Aorta (tissue), 5 donors: ENCODE results near the gene USF3. TPM values are rescaled to one million over a fixed set of nuclear protein-coding genes. Genes with fewer than 3 reads are reported as not detected.

Experiments
- ATAC-seq: fragments of 200-7000 bp; cut with Tn5 transposase; one replicate; pipeline ENCODE4 v1.9.1; 2022; ENCODE audit warnings: moderate library complexity; ENCODE audit not compliant: low FRiP score
- DNase-seq, 2 donors: peaks; one replicate each; pipeline ENCODE4 v3.0.0-alpha.2; 2020
- H3K27ac ChIP-seq, 2 donors: one replicate each; pipeline ENCODE4 v1.5.1; 2013; ENCODE audit warnings: low read length in 2 of 2, mild to moderate bottlenecking in 2 of 2, moderate library complexity in 2 of 2, control low read depth in 1 of 2, inconsistent platforms in 1 of 2, low read depth in 1 of 2
- H3K27me3 ChIP-seq, 2 donors: one replicate each; pipeline ENCODE4 v1.6.1; 2013; ENCODE audit warnings: control low read depth in 1 of 2, low read length in 1 of 2, mild to moderate bottlenecking in 1 of 2, moderate library complexity in 1 of 2; ENCODE audit not compliant: insufficient read depth in 2 of 2, control insufficient read depth in 1 of 2
- H3K36me3 ChIP-seq, 2 donors: one replicate each; pipeline ENCODE4 v1.6.1; 2013; ENCODE audit warnings: control low read depth in 1 of 2, low read length in 1 of 2, mild to moderate bottlenecking in 1 of 2; ENCODE audit not compliant: insufficient read depth in 2 of 2, control insufficient read depth in 1 of 2
- H3K4me1 ChIP-seq, 2 donors: one replicate each; pipeline ENCODE4 v1.6.1; 2013; ENCODE audit warnings: low read length in 2 of 2, control low read depth in 1 of 2, mild to moderate bottlenecking in 1 of 2, moderate library complexity in 1 of 2; ENCODE audit not compliant: insufficient read depth in 2 of 2, control insufficient read depth in 1 of 2
- H3K4me3 ChIP-seq, 2 donors: one replicate each; pipeline ENCODE4 v1.5.1; 2013; ENCODE audit warnings: low read length in 2 of 2, control low read depth in 1 of 2, mild to moderate bottlenecking in 1 of 2
- H3K9me3 ChIP-seq: one replicate; pipeline ENCODE4 v1.6.1; 2013; ENCODE audit warnings: mild to moderate bottlenecking, low read length; ENCODE audit not compliant: control insufficient read depth
- WGBS, 2 donors: extraction: QIAGEN DNeasy Blood & Tissue Kit; methylation state at CpG; one replicate each; pipeline ENCODE4 v1.1.7; 2013; 5-methylcytosine and 5-hydroxymethylcytosine counted together
- intact Hi-C, 2 donors: fragments of 100-400 bp; cut with DNase I; formaldehyde crosslinking; loops; one replicate each; pipeline versions ENCODE4 v1.14.2 to v1.15.0; 2022
- polyA plus RNA-seq, 2 donors: library from polyadenylated mRNA; stranded (reverse); fragments of 200-250 nt; gene quantifications; one replicate each; pipeline ENCODE4 v1.2.3, GENCODE V29; 2013
- total RNA-seq, 2 donors: library from RNA; stranded (reverse); fragmentation: NEBNext Ultra II Directional; extraction: Animal tissue kit (Norgen Biotek cat#: 25700); gene quantifications; one replicate each; pipeline ENCODE4 v1.2.1, GENCODE V29; 2021
- donor health status: healthy with polysubstance abuse.
- donor health status: Bipolar disorder and iron deficiency.
- donor health status: DM: no; HTN: no; CAD: no.
- donor health status: DM: no; HTN: no; CAD: no.
- donor health status: DM: yes; HTN: yes; CAD: no.

The USF3 gene
- total and polyA plus RNA-seq, 4 donors = 3.3 to 18.3 (median 12.1) TPM

DNA sequence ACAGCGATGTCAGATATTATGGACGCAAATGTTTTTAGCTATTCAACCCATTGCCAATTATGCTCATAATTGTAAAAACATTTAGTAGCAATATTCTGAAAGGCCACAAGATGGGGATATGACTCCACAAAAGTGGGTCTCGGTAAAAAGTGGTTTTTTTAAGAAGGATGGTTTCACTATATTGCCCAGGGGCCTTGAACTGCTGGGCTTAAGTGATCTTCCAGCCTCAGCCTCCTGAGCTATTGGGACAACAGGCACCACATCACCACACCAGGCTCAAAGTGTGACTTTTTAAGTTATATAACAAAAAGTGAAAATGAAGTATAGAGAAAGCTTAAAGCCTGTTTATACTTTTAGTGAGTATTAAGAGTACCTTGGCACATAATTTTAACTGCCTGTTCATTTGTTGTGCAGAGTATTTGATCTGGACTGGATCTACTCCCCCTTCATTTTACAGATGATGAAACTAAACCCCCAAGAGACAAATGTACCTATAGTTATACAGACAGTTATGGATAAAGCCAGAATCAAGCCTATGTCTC, 40.2 kb upstream of the USF3 start:
- DNase-seq (no peak), ATAC-seq (peak; percentile 89)
- H3K27me3 ChIP-seq = no peaks in the 10 kb centered on the region
- H3K9me3 ChIP-seq = no peaks in the 10 kb centered on the region
- no peak overlapping the region for H3K4me3 ChIP-seq
- no peak overlapping the region for H3K27ac ChIP-seq
- intact Hi-C loops = loop anchor here (2.0 to 10.0 kb wide), 3 partner anchors 101 to 178 kb away; partner anchors contain the start of gene GRAMD1C (in 2 of the 2)
- H3K4me1 ChIP-seq = no peaks in the 10 kb centered on the region
- no peaks in the 10 kb centered on the region for H3K36me3 ChIP-seq
- WGBS, 2 donors = 1 to 3% methylated on average over 3 of the region's 3 CpGs

DNA sequence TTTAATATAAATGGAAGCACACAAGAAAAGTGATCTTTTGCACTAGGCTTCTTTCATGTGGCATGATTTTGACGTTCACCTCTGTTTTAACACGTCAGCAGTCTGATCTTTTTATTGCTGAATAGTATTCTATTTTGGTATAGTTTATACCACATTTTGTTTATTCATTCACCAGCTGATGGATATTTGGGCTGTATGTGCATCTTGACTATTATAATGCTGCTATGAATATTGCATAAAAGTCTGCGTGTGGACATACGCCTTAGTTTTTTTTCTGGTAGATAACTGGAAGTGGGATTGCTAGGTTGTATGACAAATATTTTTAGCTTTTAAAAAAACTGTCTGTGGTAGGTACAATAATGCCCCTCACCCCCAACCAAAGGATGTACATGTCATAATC, 35.3 kb upstream of the USF3 start:
- no peak overlapping the region for H3K4me3 ChIP-seq
- intact Hi-C loops = loop anchor here in 1 of 2 donors (10.0 kb wide), 1 partner anchor 183 kb away; no protein-coding TSS in a partner anchor
- WGBS, 2 donors = 76 to 84% methylated on average over 4 of the region's 4 CpGs

DNA sequence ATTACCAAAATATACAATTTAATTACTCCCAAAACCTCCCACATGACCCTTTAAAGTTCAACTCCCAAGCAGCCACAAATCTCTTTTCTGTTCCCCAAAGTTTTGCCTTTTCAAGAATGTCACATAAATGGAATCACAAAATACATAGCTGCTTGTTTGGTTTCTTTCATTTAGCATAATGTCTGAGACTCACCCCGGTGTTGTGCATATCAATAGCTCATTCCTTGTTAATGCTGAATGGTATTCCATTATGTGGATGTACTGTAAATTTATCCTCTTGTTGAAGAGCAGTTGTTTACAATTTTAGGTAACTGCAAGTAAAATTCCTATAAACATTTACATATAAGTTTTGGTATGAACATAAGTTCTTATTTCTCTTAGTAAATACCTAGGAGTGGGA, 34.1 kb upstream of the USF3 start:
- DNase-seq (no peak), ATAC-seq (no peak)
- H3K36me3 ChIP-seq = no peaks in the 10 kb centered on the region
- no peak overlapping the region for H3K4me3 ChIP-seq
- H3K9me3 ChIP-seq = no peaks in the 10 kb centered on the region
- intact Hi-C loops = loop anchor here in 1 of 2 donors (10.0 kb wide), 1 partner anchor 184 kb away; no protein-coding TSS in a partner anchor
- no peaks in the 10 kb centered on the region for H3K4me1 ChIP-seq
- H3K27ac ChIP-seq = no peak overlapping the region
- no peaks in the 10 kb centered on the region for H3K27me3 ChIP-seq
- WGBS, 2 donors = 89 to 93% methylated on average over 1 of the region's 1 CpG

More for the DNA sequence above, 35.3 kb upstream of the USF3 start:
- H3K27ac ChIP-seq = no peak overlapping the region
- H3K27me3 ChIP-seq = no peaks in the 10 kb centered on the region
- no peaks in the 10 kb centered on the region for H3K36me3 ChIP-seq
- ATAC-seq = no peak
- no peak for DNase-seq
- no peaks in the 10 kb centered on the region for H3K9me3 ChIP-seq
- H3K4me1 ChIP-seq = no peaks in the 10 kb centered on the region

DNA sequence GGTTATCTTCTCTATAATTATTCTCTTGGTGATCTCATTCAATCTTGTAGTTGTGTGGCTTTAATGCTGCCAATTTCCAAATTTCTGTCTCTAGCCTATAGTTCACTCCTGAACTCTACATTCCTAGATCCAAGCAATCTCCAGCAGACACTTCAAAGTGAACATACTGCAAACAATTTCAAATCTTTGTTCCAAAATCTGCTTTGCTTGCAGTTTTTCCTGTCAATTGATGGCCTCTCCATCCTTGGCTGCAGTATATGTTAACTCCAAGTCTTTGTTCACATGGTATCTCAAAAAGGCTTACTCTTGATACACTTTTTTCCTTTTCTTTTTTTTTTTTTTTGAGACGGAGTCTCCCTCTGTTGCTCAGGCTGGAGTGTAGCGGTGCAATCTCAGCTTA, 32.2 kb upstream of the USF3 start:
- Histone ChIP-seq H3K4me1 (no peaks in the 10 kb centered on the region), H3K9me3 (no peaks in the 10 kb centered on the region), H3K27ac (no peak overlapping the region), H3K27me3 (no peaks in the 10 kb centered on the region), H3K36me3 (no peaks in the 10 kb centered on the region), H3K4me3 (no peak overlapping the region)
- ATAC-seq (no peak), DNase-seq (no peak)
- intact Hi-C loops = no loop called here
- 92 to 95% methylated on average over 2 of the region's 2 CpGs for WGBS, 2 donors

DNA sequence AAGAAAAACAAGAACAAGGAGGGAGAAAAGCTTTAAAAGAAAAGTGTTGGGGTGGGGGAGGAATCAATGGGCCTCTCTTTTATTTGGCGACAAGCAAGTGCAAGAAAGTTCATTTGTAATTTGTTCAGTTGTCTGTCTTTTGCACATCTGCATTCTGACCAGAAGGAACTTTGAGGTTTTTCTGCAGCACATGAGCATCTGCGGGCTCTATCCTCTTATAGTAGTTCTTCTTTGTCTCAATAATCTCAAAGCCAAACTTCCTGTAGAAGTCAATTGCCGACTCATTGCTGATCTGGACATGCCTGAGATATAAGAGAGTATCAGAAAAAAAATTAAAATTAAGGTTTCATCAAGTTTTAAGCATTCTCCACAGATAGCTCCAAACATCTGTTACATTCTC, 25.2 kb upstream of the USF3 start:
- no peak for DNase-seq

DNA sequence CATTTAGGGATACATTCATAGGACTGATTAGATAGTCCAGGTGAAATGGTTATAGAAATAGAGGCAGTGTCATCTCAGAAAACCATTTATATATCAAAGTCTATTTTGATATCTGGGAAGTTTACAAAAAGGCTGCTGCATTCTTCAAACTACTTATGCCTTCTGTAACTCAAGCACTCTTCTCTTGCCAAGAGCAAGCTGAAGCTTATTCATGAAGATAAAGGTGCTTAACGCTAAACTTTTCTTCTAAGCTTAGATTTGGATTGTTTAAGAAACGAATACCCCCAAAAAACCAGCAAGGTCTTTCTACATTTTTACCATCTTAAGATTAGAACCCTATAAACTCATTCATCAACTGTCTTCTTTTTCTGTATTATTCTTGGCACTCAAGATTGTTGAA, 23.3 kb upstream of the USF3 start:
- peaks cover 0 to 3% of the 10 kb centered on the region in 2 donors for H3K36me3 ChIP-seq
- H3K4me1 ChIP-seq = no peaks in the 10 kb centered on the region
- intact Hi-C loops = no loop called here
- H3K9me3 ChIP-seq = no peaks in the 10 kb centered on the region
- H3K4me3 ChIP-seq = no peak overlapping the region
- no peak overlapping the region for H3K27ac ChIP-seq
- no peak for ATAC-seq
- no peak for DNase-seq
- no peaks in the 10 kb centered on the region for H3K27me3 ChIP-seq
- 8 to 11% methylated on average over 2 of the region's 2 CpGs for WGBS, 2 donors

More for the DNA sequence above, 25.2 kb upstream of the USF3 start:
- ATAC-seq = no peak
- H3K4me1 ChIP-seq = no peaks in the 10 kb centered on the region
- intact Hi-C loops = no loop called here
- H3K4me3 ChIP-seq = no peak overlapping the region
- no peaks in the 10 kb centered on the region for H3K27me3 ChIP-seq
- no peaks in the 10 kb centered on the region for H3K9me3 ChIP-seq
- WGBS, 2 donors = 82 to 84% methylated on average over 3 of the region's 3 CpGs
- H3K27ac ChIP-seq = no peak overlapping the region
- peaks cover 0 to 3% of the 10 kb centered on the region in 2 donors for H3K36me3 ChIP-seq

DNA sequence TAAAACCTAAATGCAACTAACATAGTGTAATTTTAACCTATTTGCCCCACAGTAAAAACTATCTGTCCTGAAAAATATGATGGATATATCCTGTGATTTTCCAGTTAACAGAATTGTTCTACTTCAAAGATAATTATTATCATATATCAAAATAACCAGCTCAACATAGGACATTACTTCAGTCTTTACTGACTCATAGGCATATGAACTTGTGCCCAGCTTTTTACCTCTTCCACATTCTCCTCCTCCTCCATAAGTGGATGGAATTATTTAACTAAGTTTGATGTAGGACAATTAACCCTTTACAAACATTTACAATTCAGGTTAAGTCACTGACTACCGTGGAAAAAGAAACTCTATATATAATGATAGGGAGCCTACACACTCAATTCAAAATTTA, 22.9 kb upstream of the USF3 start:
- Histone ChIP-seq H3K27ac (no peak overlapping the region), H3K4me1 (no peaks in the 10 kb centered on the region), H3K36me3 (peaks cover 0 to 3% of the 10 kb centered on the region in 2 donors), H3K27me3 (no peaks in the 10 kb centered on the region), H3K4me3 (no peak overlapping the region), H3K9me3 (no peaks in the 10 kb centered on the region)
- 47 to 50% methylated on average over 1 of the region's 1 CpG for WGBS, 2 donors
- ATAC-seq (no peak), DNase-seq (no peak)
- intact Hi-C loops = no loop called here

DNA sequence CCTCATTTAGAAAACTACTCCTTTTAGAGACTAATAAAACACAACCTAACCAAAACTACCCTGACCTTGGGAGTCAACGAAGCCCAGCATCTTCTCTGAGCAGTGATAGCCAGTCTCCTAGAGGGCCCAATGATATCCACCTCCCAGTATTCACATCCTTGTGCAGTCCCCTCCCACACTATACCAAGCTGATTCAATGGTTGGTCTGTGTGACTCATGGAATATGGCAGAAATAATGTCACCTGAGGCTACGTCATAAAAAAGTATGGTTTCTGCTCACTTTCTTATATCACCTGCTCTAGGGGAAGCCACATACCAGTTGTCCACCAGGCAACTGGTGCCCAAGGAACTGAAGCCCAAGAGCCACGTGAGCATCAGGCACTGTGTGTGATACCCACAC, 21.4 kb upstream of the USF3 start:
- DNase-seq (no peak), ATAC-seq (no peak)
- Histone ChIP-seq H3K36me3 (peaks cover 0 to 3% of the 10 kb centered on the region in 2 donors), H3K27me3 (no peaks in the 10 kb centered on the region), H3K9me3 (no peaks in the 10 kb centered on the region), H3K4me3 (no peak overlapping the region), H3K4me1 (no peaks in the 10 kb centered on the region), H3K27ac (no peak overlapping the region)
- intact Hi-C loops = no loop called here
- WGBS, 2 donors = 95% methylated on average over 3 of the region's 3 CpGs

DNA sequence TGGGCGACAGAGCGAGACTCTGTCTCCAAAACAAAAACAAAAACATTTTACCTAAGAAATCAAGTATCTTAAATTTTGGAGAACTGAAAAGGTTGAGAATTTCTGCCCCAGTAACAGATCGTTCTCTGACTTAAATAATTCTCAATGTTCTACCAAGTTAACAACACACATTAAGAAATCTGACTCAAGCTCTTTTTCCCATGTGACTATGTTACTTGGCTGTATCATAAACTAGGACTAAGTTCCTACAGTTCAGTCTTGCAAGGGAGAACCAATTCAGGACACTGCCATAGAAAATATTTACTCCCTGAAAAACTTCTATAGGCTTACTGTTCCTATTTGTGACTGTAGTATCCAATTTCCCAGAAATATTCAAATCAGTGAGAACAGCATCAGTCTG, 20.9 kb upstream of the USF3 start:
- DNase-seq = no peak
- H3K4me1 ChIP-seq = no peaks in the 10 kb centered on the region
- H3K4me3 ChIP-seq = no peak overlapping the region
- intact Hi-C loops = no loop called here
- WGBS, 2 donors = 89 to 93% methylated on average over 3 of the region's 3 CpGs
- peaks cover 0 to 3% of the 10 kb centered on the region in 2 donors for H3K36me3 ChIP-seq
- no peak overlapping the region for H3K27ac ChIP-seq
- no peaks in the 10 kb centered on the region for H3K27me3 ChIP-seq
- H3K9me3 ChIP-seq = no peaks in the 10 kb centered on the region
- no peak for ATAC-seq
